CD4-positive, alpha-beta T cell treated with Interleukin-4 for 4 hours (primary cell): ENCODE measurements around the gene OTC.

Source experiments
- DNase-seq: peaks from one replicate; pipeline ENCODE4 v3.0.0-alpha.2; 2020

OTC gene

GRCh38 chrX:38357747-38358673 is 5.6 kb downstream of the OTC start:
- no peak for DNase-seq

DNA sequence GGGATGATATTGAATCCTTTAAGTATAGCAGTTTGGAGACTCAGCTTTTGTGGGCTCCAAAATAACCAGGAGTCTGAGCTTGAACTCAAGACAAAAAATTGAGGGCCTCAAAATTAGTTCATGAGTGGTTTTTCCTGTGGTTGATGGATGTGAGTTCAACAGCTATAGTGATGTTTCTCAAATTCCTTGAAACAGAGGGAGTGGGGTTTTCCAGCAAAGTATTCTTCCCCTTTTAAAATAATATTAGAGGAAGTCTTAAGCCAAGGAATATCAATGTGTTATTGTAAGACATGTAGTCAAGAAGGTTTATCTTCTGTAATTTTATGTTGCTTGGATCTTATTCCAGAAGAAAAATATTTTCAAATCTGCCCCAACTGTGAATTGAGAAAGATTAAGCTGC is 10.6 kb downstream of the OTC start:
- DNase-seq, result no peak

- no peak for DNase-seq
These were observed 13.6 kb downstream of the OTC start for GRCh38 chrX:38365954-38366353.

DNA sequence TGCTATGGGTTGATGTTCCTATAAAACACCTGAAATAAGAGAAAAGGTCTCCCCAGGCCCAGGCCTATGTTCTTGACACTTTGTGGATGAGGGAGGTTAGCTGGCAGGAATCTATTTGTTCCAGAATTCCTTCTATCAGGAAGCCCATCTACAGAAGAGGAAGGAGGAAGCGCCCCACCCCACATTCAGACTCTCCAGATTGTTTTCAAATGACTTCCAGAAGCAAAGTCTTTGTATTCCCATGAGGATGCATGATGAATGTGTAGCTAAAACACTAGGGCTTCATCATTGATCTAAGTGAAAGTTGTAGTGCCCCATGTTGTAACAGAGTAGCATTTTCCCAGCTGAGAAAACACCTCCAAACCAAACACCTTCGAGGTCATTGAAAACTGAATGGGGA is 16.4 kb downstream of the OTC start:
- DNase-seq, result no peak

DNA sequence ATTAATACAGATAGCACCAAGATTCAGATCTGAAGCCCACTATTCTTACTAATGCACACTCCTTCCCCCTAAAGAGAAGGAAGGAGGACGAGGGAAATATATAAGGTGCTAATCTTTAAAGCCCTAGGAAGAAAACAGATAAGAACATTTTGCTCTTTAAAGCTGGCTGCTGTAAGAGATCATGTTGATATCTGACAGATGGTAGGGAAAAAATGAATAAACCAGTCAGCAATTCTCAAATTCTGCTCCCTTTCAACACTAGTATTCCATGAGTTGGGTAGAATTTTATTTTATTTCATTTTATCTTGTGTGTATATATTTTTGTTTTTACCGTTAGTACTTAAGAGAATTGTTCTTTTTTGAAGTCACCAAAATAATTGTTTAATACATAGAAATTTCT is 19.2 kb downstream of the OTC start:
- no peak for DNase-seq

- no peak for DNase-seq
These were observed 22.0 kb downstream of the OTC start for GRCh38 chrX:38374431-38374830.

DNA sequence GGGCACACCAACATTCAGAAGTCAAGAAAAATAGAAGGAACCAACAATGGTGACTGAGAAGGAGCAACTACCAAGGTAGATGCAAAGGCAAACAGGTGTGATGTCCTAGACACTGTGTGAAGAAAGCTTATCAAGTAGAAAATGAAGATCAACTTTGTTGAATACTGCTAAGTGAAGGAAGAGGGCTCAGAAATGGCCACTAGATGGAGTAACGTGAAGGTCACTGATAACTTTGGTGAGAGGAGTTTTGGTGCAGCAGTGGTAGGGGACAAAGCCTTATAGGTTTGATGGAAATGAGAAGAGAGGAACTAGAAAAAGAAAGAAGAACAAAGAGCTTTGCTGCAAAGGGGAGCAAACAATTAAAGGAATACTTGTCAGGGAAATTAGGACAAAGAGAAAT is 23.5 kb downstream of the OTC start:
- no peak for DNase-seq

DNA sequence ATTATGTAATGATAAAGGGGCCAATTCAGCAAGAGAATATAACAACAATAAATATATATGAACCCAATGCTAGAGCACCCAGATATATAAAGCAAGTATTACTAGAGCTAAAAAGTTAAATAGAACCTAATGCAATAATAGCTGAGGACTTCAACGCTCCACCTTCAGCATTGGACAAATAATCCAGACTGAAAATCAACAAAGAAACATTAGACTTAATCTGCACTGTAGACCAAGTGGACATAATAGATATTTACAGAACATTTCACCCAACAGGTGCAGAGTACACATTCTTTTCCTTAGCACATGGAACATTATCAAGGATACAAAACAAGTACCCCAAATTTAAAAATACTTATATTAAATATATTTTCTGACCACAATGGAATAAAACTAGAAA is 24.3 kb downstream of the OTC start:
- DNase-seq, result no peak

GRCh38 chrX:38379088-38379487 is 26.7 kb downstream of the OTC start:
- no peak for DNase-seq

GRCh38 chrX:38382663-38383062 is 30.3 kb downstream of the OTC start:
- no peak for DNase-seq

GRCh38 chrX:38400389-38400910 is 48.0 kb downstream of the OTC start:
- no peak for DNase-seq

DNA sequence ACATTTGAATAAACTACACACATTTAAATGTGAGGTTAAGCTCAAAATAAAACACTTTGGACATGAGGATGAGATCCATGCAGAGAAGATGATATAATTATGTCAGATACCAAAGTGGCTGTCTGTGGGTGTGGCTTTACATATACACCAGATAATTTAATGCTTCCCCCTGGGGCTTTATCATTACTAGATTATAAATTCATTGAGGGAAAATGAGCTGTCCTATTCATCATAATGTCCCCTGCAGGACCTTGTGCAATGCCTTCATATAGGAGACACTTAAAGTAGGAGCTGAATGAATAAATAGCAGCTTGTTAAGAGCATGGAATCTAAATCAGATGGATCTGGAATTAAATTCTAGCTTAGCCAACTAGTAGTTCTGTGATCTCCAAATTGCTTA is 49.7 kb downstream of the OTC start:
- DNase-seq, result no peak

GRCh38 chrX:38403834-38404233 is 51.4 kb downstream of the OTC start:
- DNase-seq, result no peak

DNA sequence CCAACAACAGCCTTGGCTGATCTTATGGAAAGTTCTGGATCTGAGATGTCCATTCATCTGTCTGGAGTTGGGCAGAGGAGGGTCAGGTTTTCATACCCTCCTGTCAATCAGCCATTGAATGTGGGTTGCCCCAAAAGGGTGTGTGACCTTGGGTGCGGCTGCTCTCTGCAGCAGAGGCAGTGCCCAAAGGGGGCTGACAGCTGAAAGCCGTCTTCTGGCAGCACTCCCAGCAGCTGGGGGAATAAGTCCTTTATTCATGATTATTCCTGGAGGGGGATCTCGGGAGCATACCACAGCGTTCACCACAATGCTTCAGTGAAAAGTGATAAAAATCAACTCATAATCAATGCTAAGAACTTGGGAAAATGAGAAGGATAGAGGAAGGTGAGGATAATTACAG is 54.7 kb downstream of the OTC start:
- DNase-seq, result no peak

DNA sequence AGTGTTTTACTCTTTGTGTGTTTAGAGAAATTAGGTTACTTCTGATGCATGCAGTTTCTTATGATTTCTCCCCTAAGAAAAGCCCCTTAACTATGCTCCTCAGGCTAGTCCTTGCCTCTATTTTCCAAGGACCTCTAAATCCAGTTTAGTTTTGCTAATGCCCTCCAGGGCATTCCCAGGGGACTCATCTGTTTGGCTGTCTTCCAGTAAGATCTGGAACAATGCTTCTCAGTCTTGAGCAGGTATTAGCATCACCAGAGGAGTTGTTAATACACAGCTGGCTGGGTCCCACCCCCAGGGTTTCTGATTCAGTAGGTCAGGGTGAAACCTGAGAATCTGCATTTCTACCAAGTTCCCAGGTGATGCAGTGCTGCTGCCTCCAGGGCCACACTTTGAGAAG is 56.9 kb downstream of the OTC start:
- no peak for DNase-seq

DNA sequence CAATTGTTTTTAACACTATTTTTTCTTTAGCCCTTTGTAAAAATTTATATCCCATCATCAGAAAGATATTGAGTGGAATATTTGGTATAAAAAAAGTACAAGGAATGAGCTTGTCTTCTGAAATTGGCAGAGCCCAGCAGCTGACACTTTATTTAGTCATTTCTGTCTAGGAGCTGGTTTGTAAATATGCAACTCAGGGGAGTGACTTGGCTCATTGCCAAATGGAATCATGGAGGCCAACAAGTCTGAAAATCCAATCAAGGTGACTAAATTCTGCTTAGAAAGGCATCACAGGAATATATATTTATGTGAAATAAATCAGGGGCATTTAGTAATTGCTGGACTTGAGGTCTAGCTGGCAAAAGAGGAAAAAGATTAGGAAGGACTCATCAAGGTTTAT is 74.4 kb downstream of the OTC start:
- no peak for DNase-seq

GRCh38 chrX:38431525-38431924 is 79.1 kb downstream of the OTC start:
- DNase-seq, result no peak

- no peak for DNase-seq
These were observed 82.7 kb downstream of the OTC start for GRCh38 chrX:38435130-38435529.

DNA sequence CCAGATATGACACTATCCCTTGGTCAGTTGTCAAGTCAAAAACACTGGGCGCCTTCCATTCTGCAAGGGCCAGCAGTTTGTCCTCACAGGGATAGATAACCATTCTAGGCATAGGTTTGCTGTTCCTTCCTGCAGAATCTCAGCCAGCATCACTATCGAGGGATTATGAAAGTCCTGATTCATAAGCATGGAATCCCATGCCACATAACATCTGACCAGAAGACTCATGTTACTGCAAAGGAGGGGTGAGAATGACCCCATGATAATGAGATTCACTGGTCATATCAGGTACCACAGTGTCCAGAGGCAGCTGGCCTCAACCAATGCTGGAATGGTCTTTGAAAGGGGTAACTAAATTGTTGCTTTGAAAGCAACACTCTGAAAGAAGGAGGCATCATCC is 84.7 kb downstream of the OTC start:
- no peak for DNase-seq

- DNase-seq, result no peak
These were observed 85.9 kb downstream of the OTC start for GRCh38 chrX:38438321-38438720.

- no peak for DNase-seq
These were observed 100.2 kb downstream of the OTC start for GRCh38 chrX:38452603-38453002.

DNA sequence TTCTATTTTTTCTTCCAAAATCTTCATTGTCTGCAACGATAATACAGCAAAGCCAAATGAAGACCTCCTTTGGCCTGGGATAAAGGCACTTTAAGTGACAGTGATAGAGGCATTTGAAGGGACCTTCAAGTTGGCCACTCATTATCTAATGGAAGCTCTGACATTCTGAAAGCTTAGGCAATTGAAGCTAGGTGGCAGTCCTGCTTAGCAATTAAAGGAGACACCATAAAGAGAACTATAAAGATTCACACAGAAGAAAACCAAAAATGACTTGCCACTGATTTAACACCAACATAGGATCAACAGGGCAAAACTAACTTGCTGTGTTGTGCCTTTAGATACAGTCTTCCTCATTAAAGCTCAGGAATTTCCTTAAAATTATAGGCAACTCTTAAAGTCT is 105.7 kb downstream of the OTC start:
- DNase-seq, result no peak

- no peak for DNase-seq
These were observed 109.9 kb downstream of the OTC start for GRCh38 chrX:38462257-38462656.

DNA sequence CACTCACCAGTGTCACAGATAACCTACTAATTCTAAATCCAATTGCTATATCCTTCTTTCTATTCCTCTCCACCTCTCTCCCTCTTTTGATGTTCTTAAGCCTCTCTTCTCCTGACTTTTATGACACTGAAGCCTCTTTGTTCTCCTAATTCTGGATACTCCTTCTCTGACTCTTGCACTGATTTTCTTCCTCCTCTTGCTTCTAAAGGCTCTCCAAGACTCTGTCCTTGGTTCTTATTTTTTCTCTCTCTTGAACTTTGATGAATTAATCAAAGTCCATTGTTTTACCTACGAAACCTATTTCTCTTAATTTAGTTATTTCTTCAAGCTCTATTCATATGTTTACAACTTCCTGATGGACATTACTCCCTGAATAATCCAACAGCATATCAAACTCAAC is 113.3 kb downstream of the OTC start:
- DNase-seq, result no peak
